PFSK-1 (cell line): Measurements from ENCODE around the gene ECI2.

ENCODE experiments used
- TAF1 ChIP-seq: IDR thresholded peaks from 2 replicates; pipeline ENCODE4 v1.6.1; 2012; ENCODE audit warnings: low read length, control low read depth, borderline replicate concordance; ENCODE audit not compliant: insufficient read depth
- TF ChIP-seq, protein P1 (sequence below), 2 experiments: IDR thresholded peaks; 2 replicates each; pipeline versions ENCODE4 v1.6.1 to v1.8.0; 2011 to 2012; ENCODE audit warnings: low read depth in 2 of 2, low read length in 2 of 2, control low read depth in 1 of 2, inconsistent platforms in 1 of 2, mild to moderate bottlenecking in 1 of 2, moderate library complexity in 1 of 2; ENCODE audit not compliant: insufficient read depth in 1 of 2

GRCh38 chr6:4091941-4092340 is 43.4 kb downstream of the ECI2 start:
- TF ChIP-seq, protein P1, sequence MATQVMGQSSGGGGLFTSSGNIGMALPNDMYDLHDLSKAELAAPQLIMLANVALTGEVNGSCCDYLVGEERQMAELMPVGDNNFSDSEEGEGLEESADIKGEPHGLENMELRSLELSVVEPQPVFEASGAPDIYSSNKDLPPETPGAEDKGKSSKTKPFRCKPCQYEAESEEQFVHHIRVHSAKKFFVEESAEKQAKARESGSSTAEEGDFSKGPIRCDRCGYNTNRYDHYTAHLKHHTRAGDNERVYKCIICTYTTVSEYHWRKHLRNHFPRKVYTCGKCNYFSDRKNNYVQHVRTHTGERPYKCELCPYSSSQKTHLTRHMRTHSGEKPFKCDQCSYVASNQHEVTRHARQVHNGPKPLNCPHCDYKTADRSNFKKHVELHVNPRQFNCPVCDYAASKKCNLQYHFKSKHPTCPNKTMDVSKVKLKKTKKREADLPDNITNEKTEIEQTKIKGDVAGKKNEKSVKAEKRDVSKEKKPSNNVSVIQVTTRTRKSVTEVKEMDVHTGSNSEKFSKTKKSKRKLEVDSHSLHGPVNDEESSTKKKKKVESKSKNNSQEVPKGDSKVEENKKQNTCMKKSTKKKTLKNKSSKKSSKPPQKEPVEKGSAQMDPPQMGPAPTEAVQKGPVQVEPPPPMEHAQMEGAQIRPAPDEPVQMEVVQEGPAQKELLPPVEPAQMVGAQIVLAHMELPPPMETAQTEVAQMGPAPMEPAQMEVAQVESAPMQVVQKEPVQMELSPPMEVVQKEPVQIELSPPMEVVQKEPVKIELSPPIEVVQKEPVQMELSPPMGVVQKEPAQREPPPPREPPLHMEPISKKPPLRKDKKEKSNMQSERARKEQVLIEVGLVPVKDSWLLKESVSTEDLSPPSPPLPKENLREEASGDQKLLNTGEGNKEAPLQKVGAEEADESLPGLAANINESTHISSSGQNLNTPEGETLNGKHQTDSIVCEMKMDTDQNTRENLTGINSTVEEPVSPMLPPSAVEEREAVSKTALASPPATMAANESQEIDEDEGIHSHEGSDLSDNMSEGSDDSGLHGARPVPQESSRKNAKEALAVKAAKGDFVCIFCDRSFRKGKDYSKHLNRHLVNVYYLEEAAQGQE (IDR thresholded peaks at IDR 0.05; ENCODE audit: insufficient read depth in 1 of 2, low read depth in 2 of 2, low read length in 2 of 2) = no peak
- TF ChIP-seq TAF1 = no peak
